Measurements from ENCODE around the gene ITGAD.

- no peak for TF ChIP-seq POLR2A (IDR thresholded peaks at IDR 0.05; ENCODE audit: extremely low read depth, insufficient read length)
- no peak for TF ChIP-seq CTCF (IDR thresholded peaks at IDR 0.05; ENCODE audit: low read depth, low read length)
These were observed 20.2 kb downstream of the ITGAD start for GRCh38 chr16:31413381-31413780.
